MM.1S (cell line): Measurements from ENCODE around the gene ZNF618.

ENCODE experiments used
- DNase-seq: peaks from one replicate; pipeline ENCODE4 v3.0.0-alpha.2; 2015
- H2AFZ ChIP-seq: fragments of 300-600 bp; sonication (generic); 2 replicates; pipeline ENCODE4 v1.6.0; 2016; ENCODE audit warnings: antibody characterized with exemption, low read length
- H3F3A ChIP-seq: fragments of 300-600 bp; sonication (generic); 2 replicates; pipeline ENCODE4 v1.6.1; 2016; ENCODE audit warnings: mild to moderate bottlenecking, antibody characterized with exemption, low read length, moderate library complexity, mixed read lengths; ENCODE audit not compliant: insufficient read depth
- H3K27ac ChIP-seq: fragments of 300-600 bp; sonication (generic); 2 replicates; pipeline ENCODE4 v1.5.1; 2016; ENCODE audit warnings: mild to moderate bottlenecking, low read length
- H3K27me3 ChIP-seq: fragments of 300-600 bp; sonication (generic); replicated peaks from 2 replicates; pipeline ENCODE4 v1.6.0; 2016; ENCODE audit warnings: low read length; ENCODE audit not compliant: insufficient read depth
- H3K36me3 ChIP-seq: fragments of 300-600 bp; sonication (generic); replicated peaks from 2 replicates; pipeline ENCODE4 v1.6.1; 2016; ENCODE audit warnings: mild to moderate bottlenecking, low read length, mixed read lengths; ENCODE audit not compliant: insufficient read depth
- H3K4me1 ChIP-seq: fragments of 300-600 bp; sonication (generic); 2 replicates; pipeline ENCODE4 v1.6.1; 2016; ENCODE audit warnings: low read length, mixed read lengths
- H3K4me2 ChIP-seq: fragments of 300-600 bp; sonication (generic); 2 replicates; pipeline ENCODE4 v1.6.0; 2016; ENCODE audit warnings: low read depth, low read length
- H3K4me3 ChIP-seq: fragments of 300-600 bp; sonication (generic); 2 replicates; pipeline ENCODE4 v1.5.1; 2016; ENCODE audit warnings: low read length, mixed read lengths
- H3K79me2 ChIP-seq: fragments of 300-600 bp; sonication (generic); 2 replicates; pipeline ENCODE4 v1.6.1; 2016; ENCODE audit warnings: mixed run types, low read length, mixed read lengths
- H3K9ac ChIP-seq: fragments of 300-600 bp; sonication (generic); 2 replicates; pipeline ENCODE4 v1.6.1; 2016; ENCODE audit warnings: low read length, mixed read lengths
- H3K9me2 ChIP-seq: fragments of 300-600 bp; sonication (generic); replicated peaks from 2 replicates; pipeline ENCODE4 v1.6.1; 2016; ENCODE audit warnings: mild to moderate bottlenecking, low read length, mixed read lengths; ENCODE audit not compliant: insufficient read depth
- H3K9me3 ChIP-seq: fragments of 300-600 bp; sonication (generic); replicated peaks from 2 replicates; pipeline ENCODE4 v1.6.1; 2016; ENCODE audit warnings: mild to moderate bottlenecking, low read length, mixed read lengths; ENCODE audit not compliant: insufficient read depth
- H4K20me1 ChIP-seq: fragments of 300-600 bp; sonication (generic); 2 replicates; pipeline ENCODE4 v1.6.1; 2016; ENCODE audit warnings: mild to moderate bottlenecking, low read length, moderate library complexity, mixed read lengths; ENCODE audit not compliant: insufficient read depth
- EZH2 ChIP-seq: fragments of 300-600 bp; sonication (generic); optimal IDR thresholded peaks from 2 replicates; pipeline ENCODE3; 2017; ENCODE audit warnings: low read depth, mild to moderate bottlenecking, antibody characterized with exemption, low read length, mixed read lengths
- EZH2phosphoT487 ChIP-seq: fragments of 300-600 bp; sonication (generic); IDR thresholded peaks from 2 replicates; pipeline ENCODE4 v1.6.1; 2018; ENCODE audit warnings: antibody characterized with exemption, low read length
- TF ChIP-seq, protein P1 (sequence below): fragments of 300-600 bp; sonication (generic); IDR thresholded peaks from 2 replicates; pipeline ENCODE4 v1.5.1; 2016; ENCODE audit warnings: antibody characterized with exemption, low read length, mixed read lengths

The ZNF618 gene

GRCh38 chr9:113888976-113889375, 12.9 kb downstream of the ZNF618 start:
- Histone ChIP-seq H3K79me2 (no peaks in the 10 kb centered on the region), H3F3A (no peaks in the 10 kb centered on the region), H4K20me1 (no peaks in the 10 kb centered on the region), H2AFZ (no peak overlapping the region), H3K4me1 (peaks cover 9% of the 10 kb centered on the region), H3K4me2 (no peak overlapping the region), H3K9ac (no peak overlapping the region), H3K36me3 (no peaks in the 10 kb centered on the region), H3K27ac (no peak overlapping the region), H3K9me2 (no peaks in the 10 kb centered on the region), H3K27me3 (no peaks in the 10 kb centered on the region), H3K9me3 (no peaks in the 10 kb centered on the region), H3K4me3 (no peak overlapping the region)
- TF ChIP-seq EZH2phosphoT487 (no peak), EZH2 (no peak)
- TF ChIP-seq, protein P1, sequence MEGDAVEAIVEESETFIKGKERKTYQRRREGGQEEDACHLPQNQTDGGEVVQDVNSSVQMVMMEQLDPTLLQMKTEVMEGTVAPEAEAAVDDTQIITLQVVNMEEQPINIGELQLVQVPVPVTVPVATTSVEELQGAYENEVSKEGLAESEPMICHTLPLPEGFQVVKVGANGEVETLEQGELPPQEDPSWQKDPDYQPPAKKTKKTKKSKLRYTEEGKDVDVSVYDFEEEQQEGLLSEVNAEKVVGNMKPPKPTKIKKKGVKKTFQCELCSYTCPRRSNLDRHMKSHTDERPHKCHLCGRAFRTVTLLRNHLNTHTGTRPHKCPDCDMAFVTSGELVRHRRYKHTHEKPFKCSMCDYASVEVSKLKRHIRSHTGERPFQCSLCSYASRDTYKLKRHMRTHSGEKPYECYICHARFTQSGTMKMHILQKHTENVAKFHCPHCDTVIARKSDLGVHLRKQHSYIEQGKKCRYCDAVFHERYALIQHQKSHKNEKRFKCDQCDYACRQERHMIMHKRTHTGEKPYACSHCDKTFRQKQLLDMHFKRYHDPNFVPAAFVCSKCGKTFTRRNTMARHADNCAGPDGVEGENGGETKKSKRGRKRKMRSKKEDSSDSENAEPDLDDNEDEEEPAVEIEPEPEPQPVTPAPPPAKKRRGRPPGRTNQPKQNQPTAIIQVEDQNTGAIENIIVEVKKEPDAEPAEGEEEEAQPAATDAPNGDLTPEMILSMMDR, result no peak
- no peak for DNase-seq

DNA sequence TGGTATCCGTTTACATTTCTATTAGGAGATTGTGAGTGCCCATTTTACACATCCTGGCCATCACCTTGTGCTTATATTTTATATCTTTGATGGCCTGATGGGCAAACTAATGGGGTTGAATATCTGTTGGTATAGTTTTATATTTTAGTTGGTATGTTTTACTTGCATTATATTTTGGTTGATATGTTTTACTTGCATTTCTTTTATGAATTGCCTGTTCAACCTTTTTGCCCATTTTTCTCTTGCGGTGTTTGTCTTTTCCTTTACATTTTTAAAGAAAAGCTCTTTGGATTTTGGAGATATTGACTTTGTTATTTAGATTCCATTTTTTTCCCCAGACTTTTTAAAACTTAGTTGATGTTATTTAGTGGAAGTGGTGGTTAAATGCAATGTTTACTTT, 14.6 kb downstream of the ZNF618 start:
- no peak overlapping the region for H2AFZ ChIP-seq
- peaks cover 9% of the 10 kb centered on the region for H3K4me1 ChIP-seq
- H3K4me2 ChIP-seq, result no peak overlapping the region
- no peaks in the 10 kb centered on the region for H3K79me2 ChIP-seq
- H3K9me2 ChIP-seq, result no peaks in the 10 kb centered on the region
- H4K20me1 ChIP-seq, result no peaks in the 10 kb centered on the region
- TF ChIP-seq, protein P1, result no peak
- TF ChIP-seq EZH2phosphoT487 (no peak), EZH2 (no peak)
- H3K36me3 ChIP-seq, result no peaks in the 10 kb centered on the region
- H3K27me3 ChIP-seq, result no peaks in the 10 kb centered on the region
- no peak for DNase-seq
- no peaks in the 10 kb centered on the region for H3F3A ChIP-seq
- H3K4me3 ChIP-seq, result no peak overlapping the region
- no peaks in the 10 kb centered on the region for H3K9me3 ChIP-seq
- no peak overlapping the region for H3K27ac ChIP-seq
- no peak overlapping the region for H3K9ac ChIP-seq

DNA sequence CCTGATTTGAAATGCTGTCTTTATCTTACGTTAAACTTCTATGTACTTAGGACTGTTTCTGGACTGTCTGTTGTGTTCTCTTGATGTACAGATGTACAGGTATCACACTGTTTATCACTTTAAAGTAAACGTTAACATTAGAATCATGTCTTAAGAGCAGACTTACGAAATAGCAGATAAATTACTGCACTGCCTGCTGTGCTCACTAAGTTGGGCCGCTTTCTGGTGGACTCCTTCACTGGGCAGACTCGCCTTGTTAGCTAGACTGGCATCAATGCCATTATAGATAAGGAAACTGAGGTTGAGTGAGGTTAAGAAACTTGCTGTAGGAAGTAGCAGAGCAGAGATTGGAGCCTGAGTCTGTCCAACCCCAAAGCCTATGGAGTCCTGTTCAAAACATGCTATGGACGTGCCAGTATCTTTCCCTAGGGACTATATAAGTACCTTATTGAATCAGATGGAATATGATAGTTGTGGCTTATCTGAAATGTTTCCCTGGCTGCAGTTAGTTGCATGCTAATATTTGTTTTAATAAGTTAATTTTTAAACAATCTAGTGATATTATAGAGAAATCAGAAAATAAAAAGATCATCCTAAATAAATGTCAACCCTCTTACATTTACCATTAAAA, 16.9 kb downstream of the ZNF618 start:
- Histone ChIP-seq H3K79me2 (no peaks in the 10 kb centered on the region), H3K4me3 (no peak overlapping the region), H3K9me3 (no peaks in the 10 kb centered on the region), H3K9ac (no peak overlapping the region), H3F3A (no peaks in the 10 kb centered on the region), H3K9me2 (no peaks in the 10 kb centered on the region), H2AFZ (no peak overlapping the region), H3K4me1 (no peaks in the 10 kb centered on the region), H3K4me2 (no peak overlapping the region), H3K27me3 (no peaks in the 10 kb centered on the region), H3K36me3 (no peaks in the 10 kb centered on the region), H4K20me1 (no peaks in the 10 kb centered on the region), H3K27ac (no peak overlapping the region)
- DNase-seq, result no peak
- TF ChIP-seq EZH2phosphoT487 (no peak), EZH2 (no peak)
- TF ChIP-seq, protein P1, result no peak
